Body of pancreas (tissue), 4 donors: ENCODE results near the gene MAP3K4.

Source experiments
- CTCF ChIP-seq, 7 experiments: fragments of 450-650 bp in 4 of 7; fragments of 200-600 bp in 3 of 7; sonication (generic) in 3 of 7; IDR thresholded peaks; one replicate each; pipeline ENCODE4 v1.5.1; 2016 to 2019; ENCODE audit warnings: antibody characterized with exemption in 7 of 7
- POLR2A ChIP-seq, 3 donors: fragments of 450-650 bp; IDR thresholded peaks; one replicate each; pipeline ENCODE4 v1.6.1; 2016; ENCODE audit warnings: antibody characterized with exemption in 3 of 3, mild to moderate bottlenecking in 2 of 3

DNA sequence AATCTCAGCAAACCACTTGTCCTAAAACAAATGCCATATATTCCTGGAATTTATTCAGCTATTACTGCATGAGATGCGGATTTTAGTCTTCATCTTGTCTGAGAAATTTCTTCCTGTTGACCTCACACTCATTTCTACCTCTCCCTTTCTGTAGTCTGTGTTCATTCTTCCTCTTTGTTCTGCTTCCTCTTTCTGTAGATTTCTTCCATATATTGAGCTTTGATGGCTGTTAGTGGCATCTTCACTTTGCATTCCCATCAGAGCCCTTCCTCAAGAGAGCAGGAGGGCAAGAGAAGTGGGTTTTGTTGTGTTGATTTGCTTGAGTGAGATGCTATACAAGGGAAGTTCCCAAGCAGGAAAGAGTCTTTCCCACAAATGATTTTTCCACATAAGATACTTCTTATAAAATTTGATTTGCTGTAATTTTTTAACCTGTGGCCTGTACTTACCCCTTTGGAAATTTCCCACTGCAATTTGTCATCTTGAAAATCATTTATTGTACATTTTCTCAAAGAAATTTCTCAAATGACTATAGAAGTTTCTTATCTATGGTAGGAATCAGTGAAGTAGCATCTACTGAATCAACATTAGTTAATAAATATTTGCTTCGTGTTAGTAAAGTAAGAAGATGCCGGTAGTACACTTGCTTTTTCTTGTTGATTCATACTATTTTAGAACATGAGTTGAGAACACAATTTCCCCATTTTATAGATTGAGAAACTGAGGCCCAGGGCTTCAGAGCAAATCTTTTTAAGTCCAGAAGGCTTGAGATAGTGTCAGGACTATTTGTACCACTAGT is 43.8 kb downstream of the MAP3K4 start:
- no peak for TF ChIP-seq CTCF (IDR thresholded peaks at IDR 0.05)
- no peak for TF ChIP-seq POLR2A (IDR thresholded peaks at IDR 0.05)
